GM18502 (cell line): ENCODE measurements around the gene APOL6.
"Not testable (repeated sequence)": the region's sequence is repeated elsewhere in the genome, so short reads cannot be mapped to it uniquely, and the experiment has no call there.

Experiments used
- ATAC-seq: cut with Tn5 transposase; IDR thresholded peaks from one replicate; pipeline ENCODE4 v1.9.1; 2021; ENCODE audit warnings: mild to moderate bottlenecking; ENCODE audit not compliant: unreplicated experiment, poor library complexity

APOL6 gene

DNA sequence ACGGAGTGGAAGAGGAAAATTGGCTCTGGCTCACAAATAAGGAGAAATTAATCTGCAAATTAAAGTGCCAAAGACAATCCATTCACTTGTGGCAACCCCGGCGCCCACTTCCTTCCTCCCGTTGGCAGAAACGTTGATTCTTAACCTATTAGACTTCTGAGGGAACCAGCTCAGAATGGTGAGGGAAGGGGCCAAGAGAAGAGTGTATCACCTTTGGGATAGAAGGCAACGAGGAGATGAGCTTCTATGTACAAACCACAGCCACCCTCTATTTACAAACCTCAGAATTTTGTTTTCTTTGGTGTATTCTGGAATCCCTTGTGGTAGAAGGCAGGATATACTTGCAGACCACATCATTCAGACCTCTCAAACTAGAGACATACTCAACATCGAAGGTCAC is 32.2 kb upstream of the APOL6 start:
- ATAC-seq = no peak

DNA sequence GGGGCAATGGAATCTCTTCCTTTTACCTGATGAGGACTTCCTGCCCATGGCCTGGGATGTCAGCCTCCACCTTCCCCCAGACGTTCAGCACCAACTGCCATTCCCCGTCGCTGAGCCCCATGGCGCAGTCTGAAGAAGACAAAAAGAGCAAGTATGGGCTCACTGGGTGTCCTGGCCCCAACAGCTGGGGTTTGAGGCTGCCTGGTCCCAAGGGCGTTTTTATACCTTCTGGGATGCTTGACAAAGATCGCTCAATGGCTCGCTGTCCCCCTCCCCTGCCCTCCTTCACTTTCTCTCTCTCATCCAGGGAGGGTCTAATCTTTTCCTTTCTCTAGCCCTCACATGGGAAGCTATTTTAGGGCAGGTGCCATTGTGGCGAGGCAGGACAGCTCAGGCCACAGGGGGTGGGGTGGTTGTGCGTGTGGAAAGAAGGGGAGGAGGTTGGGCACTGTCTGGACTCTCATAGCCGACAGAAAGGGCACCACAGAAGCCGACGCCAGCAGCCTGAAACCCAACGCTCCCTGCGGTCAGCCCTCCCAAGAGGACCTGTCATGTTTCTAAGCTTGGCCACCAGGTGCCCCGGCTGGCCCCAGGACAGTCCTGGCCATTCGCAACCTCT is 31.0 kb upstream of the APOL6 start, which contains the start of gene MB:
Gene MB, minus strand, starts transcription at position 193 of the 619 bp plus-strand sequence. Its CDS starts 72 bp downstream, at position 121.
- no peak for ATAC-seq

DNA sequence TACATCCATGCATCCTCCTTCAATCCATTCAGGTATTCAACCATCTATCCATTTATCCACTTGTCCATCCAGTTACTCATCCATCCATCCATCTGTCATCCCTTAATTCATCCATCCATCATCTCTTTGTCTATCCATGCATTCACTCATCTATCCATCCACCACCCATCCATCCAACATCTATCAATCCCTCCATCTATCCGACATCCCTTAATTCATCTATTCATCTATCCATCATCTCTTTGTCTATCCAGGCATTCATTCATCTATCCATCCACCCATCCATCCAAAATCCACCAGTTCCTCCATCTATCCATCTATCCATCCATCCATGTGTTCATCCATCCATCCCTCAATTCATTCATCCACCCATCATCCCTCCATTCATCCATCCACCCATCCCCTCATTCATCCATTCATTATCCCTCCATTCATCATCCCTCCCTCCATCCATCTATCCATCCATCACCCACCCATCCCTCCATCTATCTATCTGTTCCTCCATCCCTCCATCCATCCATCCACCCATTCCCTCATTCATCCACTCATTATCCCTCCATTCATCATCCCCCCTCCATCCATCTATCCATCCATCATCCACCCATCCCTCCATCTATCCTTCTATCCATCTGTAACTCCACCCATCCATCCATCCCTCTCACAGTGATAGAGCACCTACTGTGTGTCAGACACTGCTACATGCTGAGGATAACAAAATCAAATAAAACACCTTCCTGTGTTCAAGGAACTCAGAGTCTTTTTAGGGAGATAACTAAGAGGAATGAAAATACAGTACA is 29.6 kb upstream of the APOL6 start:
- no peak for ATAC-seq

DNA sequence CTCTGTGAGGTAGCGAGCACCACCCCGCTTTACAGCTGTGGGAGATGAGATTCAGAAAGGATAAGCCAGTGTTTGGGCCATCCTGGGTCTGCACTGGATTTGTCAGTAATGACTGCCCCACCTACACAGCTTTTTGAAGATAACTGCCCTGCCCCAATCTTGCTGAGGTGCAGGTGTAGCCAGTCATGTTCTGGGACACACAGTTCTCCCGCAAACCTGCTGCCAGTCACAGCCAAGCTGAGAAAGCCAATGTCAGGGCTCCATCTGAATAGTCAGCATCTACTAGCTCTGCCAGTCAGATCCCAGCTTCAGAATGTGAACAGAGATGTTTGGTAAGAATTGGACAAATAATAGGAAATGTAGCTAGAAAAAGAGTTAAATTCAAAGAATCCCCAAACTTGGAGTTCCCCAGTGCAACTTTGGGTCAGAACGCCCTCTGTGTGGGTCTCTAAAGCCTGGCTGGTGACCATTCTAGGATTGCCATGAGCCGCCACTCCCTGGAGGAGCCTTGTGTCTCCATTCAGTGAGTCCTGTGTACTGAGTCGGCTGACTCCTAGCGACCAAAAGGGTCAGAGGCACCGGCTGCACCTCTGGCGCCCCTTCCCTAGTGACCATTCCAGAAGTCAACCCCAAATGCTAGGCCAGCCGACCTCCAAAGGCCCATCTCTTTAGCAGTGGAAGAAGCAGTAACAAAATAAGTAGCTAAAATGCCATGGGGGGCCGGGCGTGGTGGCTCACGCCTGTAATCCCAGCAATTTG is 28.7 kb upstream of the APOL6 start:
- no peak for ATAC-seq

DNA sequence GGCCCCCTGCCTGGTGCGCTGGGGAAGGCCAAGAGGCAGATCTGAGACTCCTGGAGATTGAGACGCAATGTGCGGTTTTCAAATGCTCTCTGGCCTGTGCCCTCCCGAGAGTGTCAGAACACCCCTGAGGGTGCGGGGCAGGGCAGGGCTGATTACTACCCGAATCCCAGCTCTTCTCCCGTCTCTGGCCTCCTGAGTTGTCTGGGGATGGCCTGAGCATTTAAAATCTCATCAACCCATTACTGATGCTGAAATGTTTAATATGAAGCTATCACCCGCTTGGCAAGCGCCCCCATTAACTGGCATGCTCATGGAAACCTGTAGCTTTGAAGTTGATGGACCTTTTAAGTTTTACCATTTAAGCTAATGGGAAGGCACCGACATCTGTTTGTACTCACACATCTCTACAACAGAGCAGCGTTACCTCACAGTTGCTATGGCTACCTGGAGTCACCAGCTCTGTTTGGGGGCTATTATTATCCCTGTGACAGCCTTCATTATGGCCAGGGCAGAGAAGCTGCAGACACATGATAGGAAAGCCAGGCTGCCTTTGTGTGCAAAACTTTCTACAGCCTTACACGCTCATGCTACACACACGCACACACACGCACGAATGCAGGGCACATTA is 27.5 kb upstream of the APOL6 start:
- no peak for ATAC-seq

DNA sequence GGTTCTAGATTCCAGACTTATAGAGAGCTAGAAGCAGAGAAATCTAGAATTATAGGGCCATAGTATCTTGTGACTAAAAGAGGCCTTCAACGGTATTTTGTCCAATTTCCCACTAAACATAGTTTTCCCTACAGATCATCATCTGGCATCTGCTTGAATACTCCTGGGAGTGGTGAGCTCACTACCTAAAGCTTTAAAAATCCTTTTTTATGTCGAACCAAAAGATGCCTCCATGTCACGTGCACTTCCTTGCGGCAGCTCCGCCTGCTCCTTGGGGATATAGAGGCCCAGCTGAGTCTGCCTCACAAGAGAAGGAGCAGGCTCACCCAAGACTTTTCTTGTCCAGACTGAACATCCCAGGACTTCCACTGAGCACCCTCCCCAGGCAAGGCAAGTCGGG is 26.8 kb upstream of the APOL6 start:
- no peak for ATAC-seq

DNA sequence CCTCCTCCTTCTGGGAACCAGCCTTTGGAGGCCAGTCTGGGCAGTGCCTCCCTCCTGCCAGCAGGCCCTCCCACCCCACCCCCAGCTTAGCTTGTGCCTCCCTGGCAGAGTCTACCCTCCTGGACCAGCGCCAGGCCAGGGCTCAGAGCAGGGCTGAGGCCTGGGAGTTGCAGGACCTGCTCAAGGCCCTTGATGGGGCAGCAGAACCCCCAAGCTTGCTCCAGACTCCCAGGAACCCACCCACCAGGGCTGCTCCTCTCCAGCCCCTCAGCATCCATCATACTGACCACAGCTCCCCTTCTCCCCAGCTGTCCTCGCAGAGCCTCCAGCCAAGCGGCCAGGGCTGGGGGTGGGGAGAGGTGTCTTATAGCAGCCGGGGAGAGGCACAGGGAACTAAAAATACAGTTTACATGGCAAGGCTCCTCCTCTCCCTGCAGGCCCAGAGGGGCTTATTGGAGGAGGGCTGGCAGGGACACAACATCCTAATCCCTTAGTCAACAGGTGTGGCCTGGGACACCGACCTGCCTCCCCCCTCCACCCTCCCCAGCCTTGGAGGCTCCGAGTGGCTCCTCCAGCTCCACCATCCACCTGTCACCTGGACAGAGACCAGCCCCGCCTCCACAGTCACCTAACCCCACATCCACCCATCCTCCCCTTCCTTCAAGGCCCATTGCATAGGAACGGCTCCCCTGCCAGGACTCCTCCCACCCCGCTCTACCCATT is 25.9 kb upstream of the APOL6 start:
- no peak for ATAC-seq

DNA sequence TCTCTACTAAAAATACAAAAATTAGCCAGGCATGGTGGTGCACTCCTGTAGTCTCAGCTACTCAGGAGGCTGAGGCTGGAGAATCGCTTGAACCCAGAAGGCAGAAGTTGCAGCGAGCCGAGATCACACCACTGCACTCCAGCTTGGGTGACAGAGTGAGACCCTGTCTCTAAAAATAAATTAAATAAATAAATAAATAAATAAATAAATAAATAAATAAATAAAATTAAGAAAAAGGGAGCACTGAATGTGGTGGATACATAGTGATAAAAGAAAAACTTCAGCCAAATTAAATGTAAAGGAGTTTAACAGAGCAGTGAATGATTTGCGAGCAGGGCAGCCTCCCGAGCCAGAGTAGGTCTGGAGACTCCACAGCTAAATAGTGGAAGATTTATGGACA is 24.4 kb upstream of the APOL6 start:
- ATAC-seq = not testable (repeated sequence)

DNA sequence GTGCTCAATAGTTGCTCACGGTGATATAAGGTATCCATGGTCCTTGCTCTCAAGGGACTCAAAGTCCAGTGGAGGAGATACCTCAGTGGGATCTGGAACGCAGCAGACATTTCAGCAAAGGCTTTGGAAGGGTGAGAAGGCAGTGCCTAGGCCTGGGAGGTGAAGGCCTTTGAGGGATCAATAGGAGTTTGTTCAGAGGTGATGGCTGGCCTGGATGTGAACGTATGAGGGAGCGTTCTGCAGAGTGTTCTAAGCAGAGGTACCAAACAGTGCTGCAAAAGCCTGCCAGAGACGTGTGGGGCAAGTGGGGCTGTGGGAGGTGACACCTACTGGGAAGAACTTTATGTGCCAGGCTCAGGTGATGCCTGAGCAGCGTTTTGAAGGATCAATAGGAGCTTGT is 23.7 kb upstream of the APOL6 start:
- no peak for ATAC-seq

DNA sequence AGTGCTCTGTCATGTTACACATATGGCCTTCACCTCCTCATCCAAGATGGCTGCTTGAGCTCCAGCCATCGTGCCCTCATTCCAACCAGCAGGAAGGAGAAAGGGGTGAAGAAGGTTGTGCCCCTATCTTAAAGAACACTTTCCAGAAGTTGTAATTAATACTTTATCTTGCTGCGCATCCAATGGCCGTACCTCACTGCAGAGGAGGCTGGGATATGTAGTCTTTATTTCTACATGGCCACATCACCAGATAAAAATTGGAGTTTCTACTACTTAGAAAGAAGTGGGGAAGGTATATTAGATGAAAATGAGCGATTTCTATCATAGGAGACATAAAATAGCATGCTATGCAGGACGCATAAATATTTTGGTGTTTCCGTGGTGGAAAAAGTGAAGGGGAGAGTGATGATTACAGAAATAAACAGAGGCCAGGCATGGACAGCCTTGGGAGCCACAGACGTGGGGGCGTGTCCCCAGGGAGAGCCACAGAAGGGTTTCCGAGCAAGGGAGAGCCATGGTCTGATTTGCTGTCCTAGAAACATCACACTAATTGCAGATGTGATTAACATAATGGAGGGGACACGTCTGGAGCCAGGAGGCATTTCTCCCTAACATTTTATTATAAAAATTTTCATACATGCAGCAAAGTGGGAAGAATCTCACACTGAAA is 22.3 kb upstream of the APOL6 start:
- ATAC-seq = no peak

DNA sequence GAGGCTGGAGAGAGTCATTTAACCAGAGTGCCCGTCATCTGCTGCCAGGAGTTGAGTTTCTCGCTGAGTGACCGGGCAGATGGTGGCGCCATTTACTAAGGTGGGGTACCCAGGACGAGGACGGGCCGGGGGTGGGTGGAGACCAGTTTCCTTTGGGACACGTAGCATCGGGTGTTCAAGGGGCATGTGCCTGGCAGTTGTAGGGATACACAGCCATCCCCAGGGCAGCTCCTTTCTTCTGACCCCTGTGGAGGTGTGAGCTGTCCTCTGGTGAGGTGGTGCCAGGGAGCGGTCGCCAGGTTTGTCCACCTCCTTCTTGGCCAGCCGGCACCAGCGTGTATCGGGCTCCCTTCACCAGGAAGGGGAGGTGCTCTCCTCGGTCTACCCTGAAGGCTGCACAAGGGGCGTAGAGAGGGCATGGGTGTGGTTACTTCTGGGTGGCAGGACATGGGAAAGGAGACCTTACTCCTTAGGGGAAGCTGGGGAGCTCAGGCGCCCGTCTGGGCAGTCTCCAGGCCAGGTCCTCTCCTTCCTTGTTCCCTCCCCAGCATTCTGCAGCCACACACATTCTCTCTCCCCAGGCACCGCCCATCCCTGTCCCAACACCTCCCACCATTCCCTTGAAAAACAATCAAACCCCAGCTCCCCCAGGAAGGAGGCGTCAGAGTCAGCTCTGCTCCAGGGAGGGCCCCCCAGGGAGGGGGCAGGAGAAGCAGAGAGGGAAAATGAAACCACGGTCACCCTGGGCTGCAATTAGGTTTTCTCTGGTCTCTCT is 20.8 kb upstream of the APOL6 start:
- no peak for ATAC-seq

DNA sequence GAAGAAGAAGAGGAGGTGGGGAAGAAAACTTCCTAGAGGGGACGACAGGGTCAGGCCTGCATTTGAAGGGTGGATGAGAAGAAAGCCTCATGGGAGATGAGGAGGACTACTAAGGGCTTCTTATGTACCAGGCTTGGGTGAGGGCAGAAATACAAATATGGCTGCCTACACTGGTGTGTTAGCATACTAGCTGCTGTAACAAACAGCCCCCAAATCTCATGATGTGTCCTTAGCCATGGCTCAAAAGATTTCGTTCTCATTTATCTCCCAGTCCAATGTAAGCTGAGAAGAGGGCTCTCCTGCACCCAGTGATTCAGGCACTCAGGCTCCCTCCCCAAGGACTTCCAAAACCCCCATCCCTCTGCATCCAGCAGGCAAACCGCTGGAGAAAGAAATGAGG is 19.5 kb upstream of the APOL6 start:
- no peak for ATAC-seq

DNA sequence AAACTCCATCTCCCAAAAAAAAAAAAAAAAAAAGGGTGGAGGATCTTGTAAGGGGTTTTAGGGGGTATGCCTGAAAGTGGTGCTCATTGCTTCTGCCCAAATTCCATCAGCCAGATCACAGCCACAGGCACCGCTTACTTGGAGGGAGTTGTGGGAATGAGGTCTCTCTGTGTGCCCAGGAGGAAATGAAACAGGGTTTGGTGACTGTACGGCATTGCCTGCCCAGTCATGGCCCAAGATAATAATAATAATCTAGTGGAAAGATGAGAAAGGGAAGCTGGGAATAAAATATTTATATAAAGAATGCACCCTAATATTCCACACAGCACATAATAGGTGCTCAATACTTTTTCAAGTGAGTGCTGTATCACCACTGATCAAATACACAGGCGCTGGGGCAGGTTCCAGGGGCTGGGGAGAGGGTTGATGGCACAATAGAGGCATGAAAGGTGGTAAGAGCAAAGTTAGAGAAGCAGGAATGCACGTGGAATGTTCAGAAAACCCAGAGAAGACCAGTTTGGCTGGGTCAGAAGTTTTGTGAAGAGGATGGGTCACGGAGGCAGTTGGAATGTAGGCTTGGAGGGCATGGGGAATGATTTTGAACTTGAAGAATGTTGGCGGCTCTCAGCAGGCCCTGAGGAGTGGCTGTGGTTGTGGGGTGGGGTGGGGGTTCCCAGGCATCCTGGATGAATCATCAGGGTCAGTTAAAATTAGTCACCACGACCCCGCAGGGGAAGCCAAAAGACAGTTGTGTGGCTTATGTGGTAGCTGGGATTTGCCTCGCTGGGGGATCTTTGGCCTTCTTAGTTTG is 18.6 kb upstream of the APOL6 start:
- no peak for ATAC-seq

DNA sequence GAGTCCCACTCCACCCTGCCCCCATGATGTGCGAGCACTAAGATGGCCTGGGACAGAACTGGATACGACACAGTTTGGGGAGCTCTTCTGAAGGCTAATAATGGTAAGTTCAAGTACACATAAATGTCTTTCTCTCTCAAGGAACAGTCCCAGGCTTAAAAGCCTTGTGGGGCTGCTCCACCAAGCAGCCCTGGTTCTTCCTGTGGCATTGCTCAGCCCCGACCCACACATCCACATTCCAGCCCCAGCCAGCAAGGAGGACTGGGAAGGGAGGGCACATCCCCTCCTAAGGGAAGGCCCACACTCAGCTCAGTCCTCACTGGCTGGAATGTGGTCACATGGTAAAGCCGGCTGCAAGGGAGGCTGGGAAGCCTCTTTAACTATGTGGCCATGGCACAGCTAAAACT is 17.9 kb upstream of the APOL6 start:
- ATAC-seq = no peak

DNA sequence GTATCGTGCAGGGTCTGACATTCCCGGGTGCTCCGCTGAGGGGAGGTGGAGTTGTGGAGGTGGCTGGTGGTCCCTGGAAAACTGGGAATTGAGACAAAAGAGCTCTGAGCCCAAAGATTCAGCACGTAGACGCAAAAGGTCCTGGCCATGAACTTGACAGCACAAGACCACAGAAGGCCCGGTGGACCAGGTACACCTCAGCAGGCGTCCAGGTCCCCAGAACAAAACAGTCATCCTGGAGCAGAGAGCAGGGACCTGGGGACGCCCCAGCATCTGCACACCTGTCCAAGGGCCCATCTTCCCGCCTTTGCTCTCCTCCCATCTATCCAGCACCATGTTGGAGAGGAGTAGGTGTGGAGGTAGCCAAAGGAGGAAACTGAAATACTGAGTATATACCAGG is 17.4 kb upstream of the APOL6 start:
- ATAC-seq = no peak

DNA sequence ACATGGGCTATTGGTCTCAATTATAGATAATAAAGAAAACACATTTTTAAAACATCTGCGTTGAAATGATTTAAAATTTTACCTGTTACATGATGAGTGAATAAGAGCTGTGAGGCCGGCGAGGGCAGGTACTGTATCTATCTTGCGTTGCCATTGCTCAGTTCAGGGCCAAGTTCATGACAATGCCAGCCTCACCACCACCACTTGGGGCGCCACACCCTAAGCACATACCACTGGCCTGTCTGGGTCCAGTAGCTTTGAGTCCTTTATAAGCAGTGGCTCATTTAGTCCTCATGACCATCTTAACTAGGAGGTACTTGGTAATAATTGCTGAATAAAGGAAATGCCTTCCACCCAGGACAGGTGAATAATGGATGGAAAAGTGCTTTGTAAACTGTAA is 16.6 kb upstream of the APOL6 start:
- no peak for ATAC-seq

DNA sequence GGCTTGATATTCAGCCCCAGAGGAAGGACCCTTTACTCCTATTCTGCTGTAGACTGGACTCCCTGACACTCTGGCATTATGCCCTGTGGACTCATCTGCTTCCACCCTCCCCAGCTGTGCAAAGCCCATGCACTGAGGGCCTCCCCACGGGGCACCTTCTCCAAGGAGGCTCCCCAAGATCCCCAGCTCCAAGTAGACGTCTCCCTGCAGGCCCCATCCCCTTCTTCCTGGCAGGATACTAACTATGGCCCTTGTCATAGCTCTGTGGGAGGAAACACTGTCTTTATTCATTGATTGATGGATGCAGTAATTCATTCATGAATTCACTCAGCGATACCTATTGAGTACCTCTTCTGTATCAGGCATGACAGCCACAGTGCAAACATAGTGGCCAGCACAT is 15.3 kb upstream of the APOL6 start:
- ATAC-seq = no peak

DNA sequence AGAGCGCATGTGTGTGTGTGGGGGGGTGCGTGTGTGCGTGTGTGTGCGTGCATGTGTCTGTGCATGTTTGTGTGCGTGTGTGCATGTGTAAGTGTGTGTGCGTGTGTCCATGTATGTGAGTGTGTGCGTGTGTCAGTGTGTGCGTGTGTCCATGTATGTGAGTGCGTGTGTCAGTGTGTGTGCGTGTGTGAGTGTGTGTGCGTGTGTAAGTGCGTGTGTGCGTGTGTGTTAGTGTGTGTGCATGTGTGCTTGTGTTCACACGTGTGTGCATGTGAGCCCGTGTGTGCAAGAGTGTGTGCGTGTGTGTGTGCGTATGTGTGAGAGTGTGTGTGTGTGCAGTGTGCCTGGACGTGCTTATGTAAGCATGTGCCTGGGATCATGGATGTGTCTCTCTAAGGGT is 14.7 kb upstream of the APOL6 start:
- no peak for ATAC-seq
